GM12891 (cell line): ENCODE measurements around the gene CAMK1D.

Experiments
- DNase-seq: peaks from one replicate; pipeline ENCODE4 v3.0.0; 2011; ENCODE audit warnings: low spot score; ENCODE audit not compliant: insufficient read length
- FAIRE-seq: peaks from 2 replicates; lab custom pipeline; 2011; peaks lifted over from hg19 to GRCh38; lab: Jason Lieb, UNC
- PAX5 ChIP-seq: IDR thresholded peaks from 2 replicates; pipeline ENCODE4 v1.6.1; 2011; ENCODE audit warnings: low read length, moderate library complexity, mild to moderate bottlenecking; ENCODE audit not compliant: insufficient read depth, severe bottlenecking
- POLR2A ChIP-seq: IDR thresholded peaks from 2 replicates; pipeline ENCODE4 v1.6.1; 2011; ENCODE audit warnings: low read depth, low read length, control low read depth
- POLR2AphosphoS5 ChIP-seq: IDR thresholded peaks from 2 replicates; pipeline ENCODE4 v1.6.1; 2011; ENCODE audit warnings: low read depth, low read length, control low read depth
- POU2F2 ChIP-seq: IDR thresholded peaks from 2 replicates; pipeline ENCODE4 v1.6.1; 2011; ENCODE audit warnings: low read depth, mild to moderate bottlenecking, control low read depth, low read length, moderate library complexity
- SPI1 ChIP-seq: IDR thresholded peaks from 2 replicates; pipeline ENCODE4 v1.6.1; 2011; ENCODE audit warnings: low read depth, low read length, control low read depth
- TAF1 ChIP-seq: IDR thresholded peaks from 2 replicates; pipeline ENCODE4 v1.6.1; 2011; ENCODE audit warnings: low read depth, low read length, control low read depth

The CAMK1D gene

GRCh38 chr10:12420530-12421120 lies 71.3 kb downstream of the CAMK1D start:
- DNase-seq (no peak), FAIRE-seq (no peak)
- no peak for TF ChIP-seq POLR2AphosphoS5
- TF ChIP-seq POLR2A, result no peak
- TF ChIP-seq POU2F2, result no peak
- TF ChIP-seq PAX5, result no peak
- TF ChIP-seq TAF1, result no peak
- TF ChIP-seq SPI1, result no peak

GRCh38 chr10:12422189-12422588 lies 72.8 kb downstream of the CAMK1D start:
- no peak for DNase-seq
- TF ChIP-seq SPI1 (no peak), POLR2AphosphoS5 (no peak), POLR2A (no peak), POU2F2 (no peak), TAF1 (no peak), PAX5 (no peak)
- FAIRE-seq, result no peak

- no peak for DNase-seq
- TF ChIP-seq POLR2A, result no peak
- peak; percentile 61 for FAIRE-seq
Measured at GRCh38 chr10:12423896-12424295, 74.5 kb downstream of the CAMK1D start.

- DNase-seq (no peak), FAIRE-seq (no peak)
- TF ChIP-seq PAX5 (no peak), SPI1 (no peak), TAF1 (no peak), POLR2A (no peak), POLR2AphosphoS5 (no peak), POU2F2 (no peak)
Measured at GRCh38 chr10:12427276-12427675, 77.9 kb downstream of the CAMK1D start.

GRCh38 chr10:12428447-12429135 lies 79.2 kb downstream of the CAMK1D start:
- FAIRE-seq, result no peak
- DNase-seq, result no peak
- TF ChIP-seq POLR2A, result no peak
- no peak for TF ChIP-seq POU2F2
- no peak for TF ChIP-seq SPI1
- TF ChIP-seq POLR2AphosphoS5, result no peak
- TF ChIP-seq TAF1, result no peak
- no peak for TF ChIP-seq PAX5

- no peak for TF ChIP-seq PAX5
- TF ChIP-seq TAF1, result no peak
- TF ChIP-seq POLR2A, result no peak
- no peak for TF ChIP-seq SPI1
- TF ChIP-seq POU2F2, result no peak
- no peak for TF ChIP-seq POLR2AphosphoS5
- DNase-seq, result no peak
- no peak for FAIRE-seq
Measured at GRCh38 chr10:12430406-12430982, 81.1 kb downstream of the CAMK1D start.

- no peak for TF ChIP-seq POLR2A
- TF ChIP-seq SPI1, result no peak
- TF ChIP-seq TAF1, result no peak
- TF ChIP-seq PAX5, result no peak
- no peak for TF ChIP-seq POLR2AphosphoS5
- no peak for TF ChIP-seq POU2F2
- DNase-seq (no peak), FAIRE-seq (no peak)
Measured at GRCh38 chr10:12431151-12432101, 82.1 kb downstream of the CAMK1D start.

- no peak for TF ChIP-seq TAF1
- TF ChIP-seq PAX5, result no peak
- TF ChIP-seq POU2F2, result no peak
- no peak for TF ChIP-seq SPI1
- TF ChIP-seq POLR2AphosphoS5, result no peak
- TF ChIP-seq POLR2A, result no peak
- DNase-seq, result no peak
- no peak for FAIRE-seq
Measured at GRCh38 chr10:12432402-12433189, 83.2 kb downstream of the CAMK1D start.
